Transverse colon (tissue), 4 donors: ENCODE data around the gene ITIH5.

Source experiments
- CTCF ChIP-seq, 5 experiments: fragments of 200-600 bp in 3 of 5; fragments of 450-650 bp in 2 of 5; sonication (generic) in 3 of 5; IDR thresholded peaks; 1 replicate in 2 of 5; 2 replicates in 3 of 5; pipeline ENCODE4 v1.5.1; 2016 to 2017; ENCODE audit warnings: antibody characterized with exemption in 5 of 5, inconsistent platforms in 3 of 5, mild to moderate bottlenecking in 2 of 5, moderate library complexity in 1 of 5
- POLR2A ChIP-seq: fragments of 450-650 bp; IDR thresholded peaks from one replicate; pipeline ENCODE4 v1.6.1; 2016; ENCODE audit warnings: antibody characterized with exemption, mild to moderate bottlenecking, moderate library complexity
- POLR2AphosphoS5 ChIP-seq, 3 donors: sonication (generic); formaldehyde crosslinking; IDR thresholded peaks; one replicate each; pipeline ENCODE4 v1.6.1; 2016; ENCODE audit warnings: antibody characterized with exemption in 3 of 3

- TF ChIP-seq CTCF (IDR thresholded peaks at IDR 0.05) (no peak), POLR2A (no peak), POLR2AphosphoS5 (IDR thresholded peaks at IDR 0.05) (no peak)
Observed at GRCh38 chr10:7708832-7709231, 42.1 kb upstream of the ITIH5 start.
